NT2/D1 (cell line): Measurements from ENCODE around the gene LHX6.

Experiments used
- SUZ12 ChIP-seq: IDR thresholded peaks from 2 replicates; pipeline ENCODE4 v1.6.1; 2011; ENCODE audit not compliant: insufficient read length, insufficient read depth; ENCODE audit errors: extremely low read depth
- YY1 ChIP-seq: IDR thresholded peaks from 2 replicates; pipeline ENCODE4 v1.6.1; 2011; ENCODE audit not compliant: insufficient read length, insufficient read depth
- ZNF274 ChIP-seq: IDR thresholded peaks from 2 replicates; pipeline ENCODE4 v1.6.1; 2011; ENCODE audit warnings: mild to moderate bottlenecking, low read depth, low read length

DNA sequence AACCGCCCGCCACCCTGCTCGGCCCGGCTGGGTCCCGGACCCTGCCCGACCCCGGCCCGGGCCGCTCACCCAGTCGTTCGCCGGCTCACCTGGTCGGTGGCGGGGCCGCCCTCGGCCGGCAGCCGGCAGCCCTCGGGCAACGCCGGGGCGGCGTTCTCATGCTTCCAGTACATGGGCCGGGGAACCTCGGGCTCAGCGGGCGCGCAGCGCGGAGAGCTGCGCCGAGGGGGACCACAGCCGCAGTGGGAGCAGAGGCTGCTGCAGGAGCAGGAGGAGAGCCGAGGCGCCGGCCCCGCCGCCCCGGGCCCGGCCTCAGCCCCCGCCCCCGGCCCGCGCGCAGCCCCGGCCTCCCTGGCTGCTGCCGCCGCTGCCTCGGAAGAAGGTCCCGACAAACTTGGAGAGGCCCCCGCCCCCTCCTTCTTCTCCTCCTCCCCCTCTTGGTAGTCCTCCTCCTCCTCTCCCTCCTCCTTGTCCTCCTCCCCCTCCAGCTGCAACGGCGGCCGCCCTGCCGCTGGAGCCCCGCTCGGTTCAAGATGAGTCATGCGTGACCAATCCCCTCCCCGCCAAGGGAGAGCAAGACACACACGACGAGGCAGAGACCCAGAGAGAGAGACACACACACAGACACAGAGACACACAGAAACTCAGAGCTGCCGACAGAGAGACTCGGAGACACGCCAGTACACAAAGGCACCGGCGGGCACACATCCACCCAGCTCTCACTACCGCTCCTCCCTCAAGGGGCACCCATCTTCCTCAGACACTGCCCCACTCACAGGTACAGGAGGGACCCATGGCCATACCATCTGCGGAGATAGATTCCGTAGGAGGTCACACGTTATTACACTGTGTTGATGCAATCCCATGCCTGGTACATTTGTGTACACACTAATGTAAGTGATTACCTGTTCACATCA is at the start of gene LHX6:
- TF ChIP-seq ZNF274 (no peak), YY1 (no peak), SUZ12 (no peak)
